ENCODE data around the gene PPIH. TPM values are rescaled to one million over a fixed set of nuclear protein-coding genes. Genes with fewer than 3 reads are reported as not detected.

PPIH gene
- polyA plus RNA-seq, 1 donor from 2014 or later, result 64.6 TPM

Other genes with a start within 250 kb of the PPIH start
- gene ZMYND12, start 202.4 kb upstream of the PPIH start, polyA plus RNA-seq, result 0.39 TPM
- 141 TPM for gene PPCS, start 201.9 kb upstream of the PPIH start, polyA plus RNA-seq
- gene CCDC30, start 195.1 kb upstream of the PPIH start, polyA plus RNA-seq, result 1.5 TPM
- gene YBX1, start 24.0 kb downstream of the PPIH start, polyA plus RNA-seq, result 116 TPM
- not detected for gene CLDN19, start 81.8 kb downstream of the PPIH start, polyA plus RNA-seq
- 10.4 TPM for gene P3H1, start 108.6 kb downstream of the PPIH start, polyA plus RNA-seq
- gene C1orf50, start 108.8 kb downstream of the PPIH start, polyA plus RNA-seq, result 4.2 TPM
- not detected for gene TMEM269, start 126.6 kb downstream of the PPIH start, polyA plus RNA-seq
- gene ERMAP, start 158.7 kb downstream of the PPIH start, polyA plus RNA-seq, result 1.9 TPM
- gene SVBP, start 159.0 kb downstream of the PPIH start, polyA plus RNA-seq, result 47.1 TPM
- gene ZNF691, start 188.2 kb downstream of the PPIH start, polyA plus RNA-seq, result 10.5 TPM

Measured in IgD-negative memory B cell (primary cell).